H9 (cell line): ENCODE results near the gene TAF9. TPM values are rescaled to one million over a fixed set of nuclear protein-coding genes. Genes with fewer than 3 reads are reported as not detected.

ENCODE experiments used
- DNase-seq: peaks from one replicate; pipeline ENCODE4 v3.0.0-alpha.2; 2017
- H2AFZ ChIP-seq: one replicate; pipeline ENCODE4 v1.6.1; 2013; ENCODE audit warnings: mild to moderate bottlenecking, low read length, control low read depth, moderate library complexity
- H2AK5ac ChIP-seq: 2 replicates; pipeline ENCODE4 v1.6.1; 2013; ENCODE audit warnings: low read length, control low read depth, mixed read lengths; ENCODE audit not compliant: insufficient read length
- H2BK120ac ChIP-seq: one replicate; pipeline ENCODE4 v1.6.1; 2013; ENCODE audit warnings: low read depth, mild to moderate bottlenecking, low read length, control low read depth, inconsistent platforms; ENCODE audit not compliant: poor library complexity, severe bottlenecking
- H2BK12ac ChIP-seq: 2 replicates; pipeline ENCODE4 v1.6.1; 2013; ENCODE audit warnings: low read length, control low read depth, mixed read lengths, low read depth; ENCODE audit not compliant: insufficient read length
- H2BK15ac ChIP-seq: 2 replicates; pipeline ENCODE4 v1.6.1; 2013; ENCODE audit warnings: low read depth, low read length, control low read depth
- H2BK20ac ChIP-seq: one replicate; pipeline ENCODE4 v1.6.1; 2013; ENCODE audit warnings: low read depth, mild to moderate bottlenecking, low read length, control low read depth, inconsistent platforms; ENCODE audit not compliant: poor library complexity, severe bottlenecking
- H2BK5ac ChIP-seq: 2 replicates; pipeline ENCODE4 v1.6.1; 2013; ENCODE audit warnings: low read length, control low read depth, mixed read lengths; ENCODE audit not compliant: insufficient read length
- H3K14ac ChIP-seq: 2 replicates; pipeline ENCODE4 v1.6.1; 2013; ENCODE audit warnings: low read length, control low read depth; ENCODE audit not compliant: insufficient read depth
- H3K18ac ChIP-seq: 2 replicates; pipeline ENCODE4 v1.6.1; 2013; ENCODE audit warnings: low read depth, mild to moderate bottlenecking, mixed read lengths, low read length, control low read depth; ENCODE audit not compliant: insufficient read length
- H3K23ac ChIP-seq: 2 replicates; pipeline ENCODE4 v1.6.1; 2013; ENCODE audit warnings: low read length, control low read depth, mixed read lengths, low read depth; ENCODE audit not compliant: insufficient read length
- H3K23me2 ChIP-seq: 2 replicates; pipeline ENCODE4 v1.6.1; 2013; ENCODE audit warnings: low read depth, mild to moderate bottlenecking, mixed read lengths, low read length, control low read depth; ENCODE audit not compliant: insufficient read length, poor library complexity, severe bottlenecking
- H3K27ac ChIP-seq: 2 replicates; pipeline ENCODE4 v1.5.1; 2013; ENCODE audit warnings: low read length, control low read depth, mixed read lengths, low read depth; ENCODE audit not compliant: insufficient read length
- H3K27me3 ChIP-seq: 2 replicates; pipeline ENCODE4 v1.6.1; 2013; ENCODE audit warnings: low read length, control low read depth, inconsistent platforms; ENCODE audit not compliant: insufficient read depth
- H3K4ac ChIP-seq: 2 replicates; pipeline ENCODE4 v1.6.1; 2013; ENCODE audit warnings: low read depth, mild to moderate bottlenecking, control low read depth, inconsistent platforms, low read length, moderate library complexity
- H3K4me1 ChIP-seq: 2 replicates; pipeline ENCODE4 v1.6.1; 2013; ENCODE audit warnings: low read length, control low read depth, inconsistent platforms; ENCODE audit not compliant: insufficient read depth
- H3K4me2 ChIP-seq: 2 replicates; pipeline ENCODE4 v1.6.1; 2013; ENCODE audit warnings: low read length, control low read depth, mixed read lengths; ENCODE audit not compliant: insufficient read length, insufficient read depth
- H3K56ac ChIP-seq: 2 replicates; pipeline ENCODE4 v1.6.1; 2013; ENCODE audit warnings: low read depth, mild to moderate bottlenecking, mixed read lengths, low read length, control low read depth; ENCODE audit not compliant: insufficient read length
- H3K79me1 ChIP-seq: 2 replicates; pipeline ENCODE4 v1.6.1; 2013; ENCODE audit warnings: low read depth, mild to moderate bottlenecking, moderate library complexity, low read length, control low read depth, inconsistent platforms; ENCODE audit not compliant: insufficient read depth, poor library complexity, severe bottlenecking
- H3K79me2 ChIP-seq: 2 replicates; pipeline ENCODE4 v1.6.1; 2013; ENCODE audit warnings: low read length, control low read depth, inconsistent platforms; ENCODE audit not compliant: insufficient read depth
- H3K9ac ChIP-seq: 2 replicates; pipeline ENCODE4 v1.6.1; 2013; ENCODE audit warnings: low read length, control low read depth, mixed read lengths; ENCODE audit not compliant: insufficient read length; ENCODE audit errors: extremely low read depth
- H3K9me3 ChIP-seq: one replicate; pipeline ENCODE4 v1.6.1; 2013; ENCODE audit warnings: low read depth, low read length, inconsistent platforms; ENCODE audit not compliant: control insufficient read depth
- H3T11ph ChIP-seq: one replicate; pipeline ENCODE4 v1.6.1; 2013; ENCODE audit warnings: mild to moderate bottlenecking, low read length, control low read depth, inconsistent platforms
- H4K20me1 ChIP-seq: one replicate; pipeline ENCODE4 v1.6.1; 2013; ENCODE audit not compliant: control insufficient read depth, insufficient read length, insufficient read depth
- H4K5ac ChIP-seq: 2 replicates; pipeline ENCODE4 v1.6.1; 2013; ENCODE audit warnings: low read depth, mild to moderate bottlenecking, mixed read lengths, low read length, control low read depth; ENCODE audit not compliant: insufficient read length
- H4K8ac ChIP-seq: replicated peaks from 2 replicates; pipeline ENCODE4 v1.6.1; 2013; ENCODE audit warnings: low read length, control low read depth, mixed read lengths, low read depth; ENCODE audit not compliant: insufficient read length
- H4K91ac ChIP-seq: 2 replicates; pipeline ENCODE4 v1.6.1; 2013; ENCODE audit warnings: low read depth, mild to moderate bottlenecking, moderate library complexity, mixed read lengths, low read length, control low read depth; ENCODE audit not compliant: insufficient read length
- H3K27ac Mint-ChIP-seq, 3 experiments: 2 replicates in 2 of 3; 3 replicates in 1 of 3; pipeline ENCODE4 v1.8.0; 2020 to 2021; ENCODE audit warnings: mixed read lengths in 3 of 3, mild to moderate bottlenecking in 1 of 3, moderate library complexity in 1 of 3
- H3K27me3 Mint-ChIP-seq: 2 replicates; pipeline ENCODE4 v1.8.0; 2021; ENCODE audit warnings: low read depth, mild to moderate bottlenecking, moderate library complexity, mixed read lengths
- H3K36me3 Mint-ChIP-seq, 3 experiments: 2 replicates in 2 of 3; 3 replicates in 1 of 3; pipeline ENCODE4 v1.8.0; 2020 to 2021; ENCODE audit warnings: low read depth in 3 of 3, mixed read lengths in 3 of 3; ENCODE audit not compliant: insufficient read depth in 1 of 3
- H3K4me1 Mint-ChIP-seq, 2 experiments: 2 replicates each; pipeline ENCODE4 v1.8.0; 2020; ENCODE audit warnings: mixed read lengths in 2 of 2
- H3K4me3 Mint-ChIP-seq, 2 experiments: 2 replicates in 1 of 2; 3 replicates in 1 of 2; pipeline ENCODE4 v1.8.0; 2020 to 2021; ENCODE audit warnings: mild to moderate bottlenecking in 2 of 2, mixed read lengths in 2 of 2, moderate library complexity in 1 of 2
- H3K9me3 Mint-ChIP-seq, 2 experiments: 2 replicates in 1 of 2; 3 replicates in 1 of 2; pipeline ENCODE4 v1.8.0; 2020; ENCODE audit warnings: mild to moderate bottlenecking in 2 of 2, mixed read lengths in 2 of 2, moderate library complexity in 1 of 2
- WGBS: extraction: QIAGEN DNeasy Blood & Tissue Kit; methylation state at CpG from one replicate; pipeline ENCODE4 v1.1.7; 2013; ENCODE audit warnings: missing lambda C conversion rate, low lambda C conversion rate, mixed read lengths; ENCODE audit not compliant: insufficient read length; ENCODE audit errors: extremely low coverage; 5-methylcytosine and 5-hydroxymethylcytosine counted together
- total RNA-seq: library from RNA; stranded (reverse); gene quantifications from 2 replicates; pipeline ENCODE4 v1.2.1, GENCODE V29; 2021
- TF ChIP-seq, protein P1 (sequence below): fragments of 200-600 bp; sonication (generic); conservative IDR thresholded peaks from 3 replicates; pipeline ENCODE4 v1.8.0; 2021; ENCODE audit warnings: antibody characterized with exemption, mild to moderate bottlenecking

The TAF9 gene
- total RNA-seq, 1 experiment from 2014 or later, result 85.0 TPM

DNA sequence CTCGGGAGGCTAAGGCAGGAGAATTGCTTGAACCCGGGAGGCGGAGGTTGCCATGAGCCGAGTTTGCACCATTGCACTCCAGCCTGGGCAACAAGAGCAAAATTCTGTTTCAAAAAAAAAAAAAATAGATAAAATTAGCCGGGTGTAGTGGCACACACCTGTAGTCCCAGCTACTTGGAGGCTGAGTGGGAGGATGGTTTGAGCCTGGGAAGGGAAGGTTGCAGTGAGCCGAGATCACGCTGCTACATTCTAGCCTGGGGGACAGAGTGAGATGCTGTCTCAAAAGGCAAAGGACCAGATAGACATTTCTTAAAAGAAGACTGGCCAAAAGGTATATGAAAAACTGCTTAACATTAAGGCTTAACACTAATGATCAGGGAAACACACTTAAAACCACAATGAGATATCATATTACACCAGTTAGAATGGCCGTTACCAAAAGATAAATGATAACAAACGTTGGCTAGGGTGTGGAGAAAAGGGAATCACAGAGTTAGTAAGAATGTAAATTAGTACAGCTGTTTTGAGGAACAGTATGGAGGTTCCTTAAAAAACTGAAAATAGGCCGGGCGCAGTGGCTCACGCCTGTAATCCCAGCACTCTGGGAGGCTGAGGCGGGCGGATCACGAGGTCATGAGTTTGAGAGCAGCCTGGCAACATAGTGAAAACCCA is 35.5 kb upstream of the TAF9 start:
- Histone ChIP-seq H4K91ac (no peak overlapping the region), H3K9me3 (no peaks in the 10 kb centered on the region), H3K56ac (no peak overlapping the region), H2AFZ (no peak overlapping the region), H3K14ac (no peak overlapping the region), H3K27ac (no peak overlapping the region), H4K5ac (no peak overlapping the region), H3K9ac (no peak overlapping the region), H3K79me2 (no peaks in the 10 kb centered on the region), H3K23ac (no peak overlapping the region), H3K23me2 (no peaks in the 10 kb centered on the region), H2BK15ac (no peak overlapping the region), H2BK120ac (no peak overlapping the region), H4K8ac (no peak overlapping the region), H2AK5ac (no peak overlapping the region), H3K79me1 (no peaks in the 10 kb centered on the region), H4K20me1 (no peaks in the 10 kb centered on the region), H3K4ac (no peak overlapping the region), H3K4me2 (no peak overlapping the region), H3K18ac (no peak overlapping the region), H3K4me1 (no peaks in the 10 kb centered on the region), H3T11ph (no peak overlapping the region), H3K27me3 (no peaks in the 10 kb centered on the region), H2BK20ac (no peak overlapping the region), H2BK5ac (no peak overlapping the region), H2BK12ac (no peak overlapping the region)
- no CpG with 5 or more reads among the region's 15 CpGs for WGBS
- Mint-ChIP-seq H3K9me3 (no peaks in the 10 kb centered on the region), H3K36me3 (peaks cover 12 to 45% (median 38%) of the 10 kb centered on the region in 3 experiments; a peak in 6 of 7 replicates), H3K4me3 (no peak overlapping the region), H3K4me1 (no peaks in the 10 kb centered on the region), H3K27me3 (no peaks in the 10 kb centered on the region), H3K27ac (no peak overlapping the region)
- TF ChIP-seq, protein P1, sequence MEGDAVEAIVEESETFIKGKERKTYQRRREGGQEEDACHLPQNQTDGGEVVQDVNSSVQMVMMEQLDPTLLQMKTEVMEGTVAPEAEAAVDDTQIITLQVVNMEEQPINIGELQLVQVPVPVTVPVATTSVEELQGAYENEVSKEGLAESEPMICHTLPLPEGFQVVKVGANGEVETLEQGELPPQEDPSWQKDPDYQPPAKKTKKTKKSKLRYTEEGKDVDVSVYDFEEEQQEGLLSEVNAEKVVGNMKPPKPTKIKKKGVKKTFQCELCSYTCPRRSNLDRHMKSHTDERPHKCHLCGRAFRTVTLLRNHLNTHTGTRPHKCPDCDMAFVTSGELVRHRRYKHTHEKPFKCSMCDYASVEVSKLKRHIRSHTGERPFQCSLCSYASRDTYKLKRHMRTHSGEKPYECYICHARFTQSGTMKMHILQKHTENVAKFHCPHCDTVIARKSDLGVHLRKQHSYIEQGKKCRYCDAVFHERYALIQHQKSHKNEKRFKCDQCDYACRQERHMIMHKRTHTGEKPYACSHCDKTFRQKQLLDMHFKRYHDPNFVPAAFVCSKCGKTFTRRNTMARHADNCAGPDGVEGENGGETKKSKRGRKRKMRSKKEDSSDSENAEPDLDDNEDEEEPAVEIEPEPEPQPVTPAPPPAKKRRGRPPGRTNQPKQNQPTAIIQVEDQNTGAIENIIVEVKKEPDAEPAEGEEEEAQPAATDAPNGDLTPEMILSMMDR, result no peak
- DNase-seq, result no peak
